Progenitor cell of endocrine pancreas (in vitro differentiated cells): ENCODE data around the gene DUSP5. TPM values are rescaled to one million over a fixed set of nuclear protein-coding genes. Genes with fewer than 3 reads are reported as not detected.

Experiments
- DNase-seq: peaks from one replicate; pipeline ENCODE4 v3.0.0; 2021; ENCODE audit warnings: low spot score; ENCODE audit not compliant: unreplicated experiment
- H3K27ac Mint-ChIP-seq: 2 replicates; pipeline ENCODE4 v1.8.0; 2021; ENCODE audit warnings: mild to moderate bottlenecking, moderate library complexity, mixed read lengths
- H3K27me3 Mint-ChIP-seq: 2 replicates; pipeline ENCODE4 v1.8.0; 2021; ENCODE audit warnings: mixed read lengths
- H3K36me3 Mint-ChIP-seq: 2 replicates; pipeline ENCODE4 v1.8.0; 2022; ENCODE audit warnings: mixed read lengths; ENCODE audit not compliant: insufficient read depth
- H3K4me1 Mint-ChIP-seq: 2 replicates; pipeline ENCODE4 v1.8.0; 2021; ENCODE audit warnings: low read depth, mixed read lengths
- H3K4me3 Mint-ChIP-seq: 2 replicates; pipeline ENCODE4 v1.8.0; 2021; ENCODE audit warnings: low read depth, mild to moderate bottlenecking, moderate library complexity, mixed read lengths
- H3K9me3 Mint-ChIP-seq: 2 replicates; pipeline ENCODE4 v1.8.0; 2021; ENCODE audit warnings: low read depth, mixed read lengths
- CTCF ChIP-seq: fragments of 200-600 bp; sonication (generic); IDR thresholded peaks from one replicate; pipeline ENCODE4 v1.5.0; 2021; ENCODE audit warnings: antibody characterized with exemption, mild to moderate bottlenecking; ENCODE audit not compliant: unreplicated experiment
- total RNA-seq: library from RNA; stranded (reverse); gene quantifications from 2 replicates; pipeline ENCODE4 v1.2.1, GENCODE V29; 2021

The DUSP5 gene
- total RNA-seq, 1 donor from 2014 or later: 92.9 TPM

- Mint-ChIP-seq H3K36me3 (peaks cover 38% of the 10 kb centered on the region), H3K4me3 (no peak overlapping the region), H3K27me3 (no peaks in the 10 kb centered on the region), H3K4me1 (peaks cover 2% of the 10 kb centered on the region), H3K9me3 (no peaks in the 10 kb centered on the region), H3K27ac (no peak overlapping the region)
- TF ChIP-seq CTCF: no peak
- DNase-seq: no peak
These were observed 17.1 kb downstream of the DUSP5 start for GRCh38 chr10:110514848-110515247.

GRCh38 chr10:110516815-110517492, 19.2 kb downstream of the DUSP5 start:
- no peak for DNase-seq
- Mint-ChIP-seq H3K27me3 (no peaks in the 10 kb centered on the region), H3K27ac (peak overlapping the region; percentile 50), H3K4me1 (peaks cover 10% of the 10 kb centered on the region), H3K4me3 (no peak overlapping the region), H3K9me3 (no peaks in the 10 kb centered on the region), H3K36me3 (peaks cover 25% of the 10 kb centered on the region)
- no peak for TF ChIP-seq CTCF

GRCh38 chr10:110522365-110522988, 24.8 kb downstream of the DUSP5 start:
- Mint-ChIP-seq H3K4me3 (no peak overlapping the region), H3K27me3 (peaks cover 4% of the 10 kb centered on the region), H3K9me3 (no peaks in the 10 kb centered on the region), H3K4me1 (peaks cover 29% of the 10 kb centered on the region), H3K36me3 (peaks cover 4% of the 10 kb centered on the region), H3K27ac (peak overlapping the region; percentile 39)
- DNase-seq: no peak
- TF ChIP-seq CTCF: no peak

GRCh38 chr10:110523736-110524135, 26.0 kb downstream of the DUSP5 start:
- no peak for DNase-seq
- TF ChIP-seq CTCF: no peak
- Mint-ChIP-seq H3K4me3 (no peak overlapping the region), H3K27ac (peak overlapping the region; percentile 10), H3K9me3 (no peaks in the 10 kb centered on the region), H3K4me1 (peaks cover 29% of the 10 kb centered on the region), H3K27me3 (peaks cover 8% of the 10 kb centered on the region), H3K36me3 (peaks cover 4% of the 10 kb centered on the region)

- Mint-ChIP-seq H3K4me1 (peaks cover 27% of the 10 kb centered on the region), H3K4me3 (no peak overlapping the region), H3K27me3 (peaks cover 8% of the 10 kb centered on the region), H3K36me3 (peaks cover 4% of the 10 kb centered on the region), H3K9me3 (no peaks in the 10 kb centered on the region), H3K27ac (no peak overlapping the region)
- no peak for TF ChIP-seq CTCF
- no peak for DNase-seq
These were observed 26.6 kb downstream of the DUSP5 start for GRCh38 chr10:110524179-110524858.
